ENCODE results near the gene AJAP1.

DNA sequence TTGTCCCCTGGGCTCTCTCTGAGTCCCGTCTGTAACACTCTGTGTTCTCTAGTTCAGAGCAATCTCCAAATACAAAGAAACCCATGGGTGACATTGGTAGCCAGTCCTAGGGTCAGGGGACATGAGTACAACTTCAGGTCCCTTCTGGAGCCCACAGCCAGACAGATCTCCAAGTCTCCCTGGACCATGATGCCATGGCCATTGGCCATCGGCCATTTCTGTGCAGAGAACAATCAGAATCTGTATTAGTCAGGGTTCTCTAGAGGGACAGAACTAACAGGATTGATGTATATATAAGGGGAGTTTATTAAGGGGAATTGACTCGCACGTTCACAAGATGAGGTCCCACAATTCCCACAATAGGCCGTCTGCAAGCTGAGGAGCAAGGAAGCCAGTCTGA is 106.9 kb downstream of the AJAP1 start:
- TF ChIP-seq, protein P1, sequence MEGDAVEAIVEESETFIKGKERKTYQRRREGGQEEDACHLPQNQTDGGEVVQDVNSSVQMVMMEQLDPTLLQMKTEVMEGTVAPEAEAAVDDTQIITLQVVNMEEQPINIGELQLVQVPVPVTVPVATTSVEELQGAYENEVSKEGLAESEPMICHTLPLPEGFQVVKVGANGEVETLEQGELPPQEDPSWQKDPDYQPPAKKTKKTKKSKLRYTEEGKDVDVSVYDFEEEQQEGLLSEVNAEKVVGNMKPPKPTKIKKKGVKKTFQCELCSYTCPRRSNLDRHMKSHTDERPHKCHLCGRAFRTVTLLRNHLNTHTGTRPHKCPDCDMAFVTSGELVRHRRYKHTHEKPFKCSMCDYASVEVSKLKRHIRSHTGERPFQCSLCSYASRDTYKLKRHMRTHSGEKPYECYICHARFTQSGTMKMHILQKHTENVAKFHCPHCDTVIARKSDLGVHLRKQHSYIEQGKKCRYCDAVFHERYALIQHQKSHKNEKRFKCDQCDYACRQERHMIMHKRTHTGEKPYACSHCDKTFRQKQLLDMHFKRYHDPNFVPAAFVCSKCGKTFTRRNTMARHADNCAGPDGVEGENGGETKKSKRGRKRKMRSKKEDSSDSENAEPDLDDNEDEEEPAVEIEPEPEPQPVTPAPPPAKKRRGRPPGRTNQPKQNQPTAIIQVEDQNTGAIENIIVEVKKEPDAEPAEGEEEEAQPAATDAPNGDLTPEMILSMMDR (IDR thresholded peaks at IDR 0.05; ENCODE audit: low read depth, low read length), result no peak
- no peak for TF ChIP-seq EZH2phosphoT487 (IDR thresholded peaks at IDR 0.05; ENCODE audit: low read depth)

Measured in OCI-LY3 (cell line).